ENCODE measurements around the gene PIGT.

Gene PIGT

DNA sequence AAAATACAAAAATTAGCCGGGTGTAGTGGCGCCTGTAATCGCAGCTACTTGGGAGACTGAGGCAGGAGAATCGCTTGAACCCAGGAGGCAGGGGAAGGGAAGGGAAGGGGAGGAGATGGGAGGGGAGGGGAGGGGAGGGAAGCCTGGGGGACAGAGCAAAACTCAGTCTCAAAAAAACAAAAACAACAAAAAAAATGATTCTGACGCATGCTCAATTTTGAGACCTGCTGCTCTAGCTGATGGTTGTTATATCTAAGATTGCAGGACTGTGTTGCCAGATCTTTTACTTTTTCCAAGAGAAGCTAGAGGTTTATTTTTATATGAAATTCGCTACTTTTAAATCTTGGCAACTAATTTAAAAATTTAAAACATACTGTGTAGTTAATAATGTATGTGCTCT is 51.2 kb downstream of the PIGT start:
- H3K79me1 ChIP-seq (ENCODE audit: low read length) = peaks cover 10% of the 10 kb centered on the region
- no peaks in the 10 kb centered on the region for H3K9me3 ChIP-seq (ENCODE audit: insufficient read depth, low read depth, low read length)
- H3K4me2 ChIP-seq (ENCODE audit: low read length) = no peak overlapping the region
- no peak overlapping the region for H3K4ac ChIP-seq (ENCODE audit: low read depth, low read length)
- H3K27ac ChIP-seq (ENCODE audit: low read depth, low read length) = no peak overlapping the region
- H4K12ac ChIP-seq (ENCODE audit: low read depth, low read length) = no peak overlapping the region
- no peak overlapping the region for H2BK12ac ChIP-seq (ENCODE audit: low read length)
- no peaks in the 10 kb centered on the region for H3K36me3 ChIP-seq (ENCODE audit: control insufficient read depth in 1 of 2, insufficient read depth in 2 of 2, low read length in 2 of 2)
- peaks cover 6% of the 10 kb centered on the region for H3K79me2 ChIP-seq (ENCODE audit: control insufficient read depth, insufficient read depth, low read length, poor library complexity)
- H4K91ac ChIP-seq (ENCODE audit: low read depth, low read length) = no peak overlapping the region
- no peak overlapping the region for H3K9ac ChIP-seq (ENCODE audit: low read length)
- H3K27me3 ChIP-seq (ENCODE audit: insufficient read depth, low read length) = no peaks in the 10 kb centered on the region
- WGBS (ENCODE audit: extremely low coverage, insufficient coverage, insufficient read length) = no CpG with 5 or more reads among the region's 6 CpGs
- H2AK5ac ChIP-seq (ENCODE audit: low read length) = no peak overlapping the region
- no peak overlapping the region for H3K18ac ChIP-seq (ENCODE audit: low read length)
- H4K8ac ChIP-seq (ENCODE audit: low read depth, low read length) = no peak overlapping the region
- no peak overlapping the region for H3K4me3 ChIP-seq (ENCODE audit: low read depth, low read length)
- peaks cover 6 to 11% of the 10 kb centered on the region in 2 experiments for H3K4me1 ChIP-seq (ENCODE audit: control insufficient read depth in 1 of 2, insufficient read depth in 2 of 2, low read length in 2 of 2)
- no peak overlapping the region for H2AFZ ChIP-seq (ENCODE audit: insufficient read depth, low read length, poor library complexity)
- H3K23ac ChIP-seq (ENCODE audit: low read length) = no peak overlapping the region
- H2BK120ac ChIP-seq (ENCODE audit: insufficient read depth, low read length, poor library complexity) = no peak overlapping the region
- H2BK5ac ChIP-seq (ENCODE audit: low read depth, low read length, poor library complexity) = no peak overlapping the region
- no peak for DNase-seq
- H3K14ac ChIP-seq (ENCODE audit: low read length) = no peak overlapping the region

GRCh38 chr20:45467861-45468260 is 51.9 kb downstream of the PIGT start:
- Histone ChIP-seq H3K14ac (ENCODE audit: low read length) (no peak overlapping the region), H3K27ac (ENCODE audit: low read depth, low read length) (no peak overlapping the region), H3K79me1 (ENCODE audit: low read length) (peaks cover 10% of the 10 kb centered on the region), H4K12ac (ENCODE audit: low read depth, low read length) (no peak overlapping the region), H3K79me2 (ENCODE audit: control insufficient read depth, insufficient read depth, low read length, poor library complexity) (peaks cover 6% of the 10 kb centered on the region), H3K9me3 (ENCODE audit: insufficient read depth, low read depth, low read length) (no peaks in the 10 kb centered on the region), H2AFZ (ENCODE audit: insufficient read depth, low read length, poor library complexity) (no peak overlapping the region), H4K8ac (ENCODE audit: low read depth, low read length) (no peak overlapping the region), H4K91ac (ENCODE audit: low read depth, low read length) (no peak overlapping the region), H2AK5ac (ENCODE audit: low read length) (no peak overlapping the region), H3K4me1 (ENCODE audit: control insufficient read depth in 1 of 2, insufficient read depth in 2 of 2, low read length in 2 of 2) (peaks cover 6 to 11% of the 10 kb centered on the region in 2 experiments), H3K27me3 (ENCODE audit: insufficient read depth, low read length) (no peaks in the 10 kb centered on the region), H2BK120ac (ENCODE audit: insufficient read depth, low read length, poor library complexity) (no peak overlapping the region), H3K4ac (ENCODE audit: low read depth, low read length) (no peak overlapping the region), H3K23ac (ENCODE audit: low read length) (no peak overlapping the region), H3K4me3 (ENCODE audit: low read depth, low read length) (no peak overlapping the region), H2BK5ac (ENCODE audit: low read depth, low read length, poor library complexity) (no peak overlapping the region), H3K9ac (ENCODE audit: low read length) (no peak overlapping the region), H3K18ac (ENCODE audit: low read length) (no peak overlapping the region), H2BK12ac (ENCODE audit: low read length) (no peak overlapping the region), H3K36me3 (ENCODE audit: control insufficient read depth in 1 of 2, insufficient read depth in 2 of 2, low read length in 2 of 2) (no peaks in the 10 kb centered on the region), H3K4me2 (ENCODE audit: low read length) (no peak overlapping the region)
- no peak for DNase-seq
- no CpG with 5 or more reads among the region's 3 CpGs for WGBS (ENCODE audit: extremely low coverage, insufficient coverage, insufficient read length)

DNA sequence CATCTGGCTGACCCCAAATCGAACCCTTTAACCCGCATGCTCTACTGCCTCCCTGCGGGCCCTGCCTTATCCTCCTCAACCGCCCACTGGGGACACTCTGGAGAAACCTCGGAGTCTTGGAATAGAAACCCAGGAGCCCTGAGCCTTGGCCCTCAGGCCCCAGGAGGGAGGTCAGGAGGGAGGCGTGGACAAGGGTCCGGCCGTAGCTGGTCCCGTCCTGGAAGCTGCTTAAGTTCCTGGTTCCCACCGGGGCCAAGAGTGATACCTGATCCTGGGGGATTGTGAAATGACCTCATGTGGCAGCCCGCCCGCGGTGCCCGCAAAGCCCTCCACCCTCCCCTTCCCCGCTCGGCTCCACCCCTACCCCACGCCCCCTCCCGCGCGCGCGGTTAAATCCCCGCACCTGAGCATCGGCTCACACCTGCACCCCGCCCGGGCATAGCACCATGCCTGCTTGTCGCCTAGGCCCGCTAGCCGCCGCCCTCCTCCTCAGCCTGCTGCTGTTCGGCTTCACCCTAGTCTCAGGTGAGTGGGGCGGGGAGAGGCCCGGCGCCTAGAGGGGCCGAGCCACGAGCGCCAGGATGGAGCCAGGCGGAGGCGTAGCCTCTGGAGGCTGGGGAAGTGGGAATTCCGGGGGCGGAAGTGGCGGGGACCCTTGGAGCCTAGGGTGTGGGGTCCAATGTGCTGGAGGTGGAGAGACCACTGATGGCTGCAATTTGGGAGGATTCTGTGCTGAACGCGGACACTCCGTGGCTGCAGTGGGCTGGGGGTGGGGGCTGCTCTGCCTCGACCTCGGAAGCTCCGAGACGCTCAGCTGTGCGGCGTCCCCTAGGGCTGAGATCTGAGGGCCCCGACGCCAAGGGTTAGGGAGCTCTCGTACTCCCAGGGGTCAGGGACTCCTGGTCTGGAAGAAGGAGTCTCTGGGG is 53.7 kb downstream of the PIGT start, which contains the start of gene WFDC2:
Gene WFDC2 (plus strand): TSS at position 418 of the 926 bp plus-strand sequence. CDS start 29 bp downstream, at position 447.
- Histone ChIP-seq H3K79me2 (ENCODE audit: control insufficient read depth, insufficient read depth, low read length, poor library complexity) (peaks cover 6% of the 10 kb centered on the region), H2AK5ac (ENCODE audit: low read length) (no peak within 1 kb of the TSS), H4K91ac (ENCODE audit: low read depth, low read length) (peak within 1 kb of the TSS; percentile 80), H3K4ac (ENCODE audit: low read depth, low read length) (peak within 1 kb of the TSS; percentile 53), H3K4me3 (ENCODE audit: low read depth, low read length) (peak within 1 kb of the TSS; percentile 77), H3K18ac (ENCODE audit: low read length) (peak within 1 kb of the TSS; percentile 74), H3K4me1 (ENCODE audit: control insufficient read depth in 1 of 2, insufficient read depth in 2 of 2, low read length in 2 of 2) (peaks cover 6 to 11% of the 10 kb centered on the region in 2 experiments), H3K4me2 (ENCODE audit: low read length) (peak within 1 kb of the TSS; percentile 97), H3K27me3 (ENCODE audit: insufficient read depth, low read length) (no peaks in the 10 kb centered on the region), H2BK12ac (ENCODE audit: low read length) (no peak within 1 kb of the TSS), H3K9me3 (ENCODE audit: insufficient read depth, low read depth, low read length) (no peaks in the 10 kb centered on the region), H3K36me3 (ENCODE audit: control insufficient read depth in 1 of 2, insufficient read depth in 2 of 2, low read length in 2 of 2) (no peaks in the 10 kb centered on the region), H2BK120ac (ENCODE audit: insufficient read depth, low read length, poor library complexity) (peak within 1 kb of the TSS; percentile 60), H4K12ac (ENCODE audit: low read depth, low read length) (peak within 1 kb of the TSS; percentile 82), H2BK5ac (ENCODE audit: low read depth, low read length, poor library complexity) (no peak within 1 kb of the TSS), H3K79me1 (ENCODE audit: low read length) (peaks cover 10% of the 10 kb centered on the region), H4K8ac (ENCODE audit: low read depth, low read length) (peak within 1 kb of the TSS; percentile 72), H3K23ac (ENCODE audit: low read length) (peak within 1 kb of the TSS; percentile 24), H3K9ac (ENCODE audit: low read length) (peak within 1 kb of the TSS; percentile 75), H3K27ac (ENCODE audit: low read depth, low read length) (no peak within 1 kb of the TSS), H3K14ac (ENCODE audit: low read length) (peak within 1 kb of the TSS; percentile 77), H2AFZ (ENCODE audit: insufficient read depth, low read length, poor library complexity) (peak within 1 kb of the TSS; percentile 91)
- WGBS (ENCODE audit: extremely low coverage, insufficient coverage, insufficient read length) = no CpG with 5 or more reads among the region's 54 CpGs
- DNase-seq = no peak

DNA sequence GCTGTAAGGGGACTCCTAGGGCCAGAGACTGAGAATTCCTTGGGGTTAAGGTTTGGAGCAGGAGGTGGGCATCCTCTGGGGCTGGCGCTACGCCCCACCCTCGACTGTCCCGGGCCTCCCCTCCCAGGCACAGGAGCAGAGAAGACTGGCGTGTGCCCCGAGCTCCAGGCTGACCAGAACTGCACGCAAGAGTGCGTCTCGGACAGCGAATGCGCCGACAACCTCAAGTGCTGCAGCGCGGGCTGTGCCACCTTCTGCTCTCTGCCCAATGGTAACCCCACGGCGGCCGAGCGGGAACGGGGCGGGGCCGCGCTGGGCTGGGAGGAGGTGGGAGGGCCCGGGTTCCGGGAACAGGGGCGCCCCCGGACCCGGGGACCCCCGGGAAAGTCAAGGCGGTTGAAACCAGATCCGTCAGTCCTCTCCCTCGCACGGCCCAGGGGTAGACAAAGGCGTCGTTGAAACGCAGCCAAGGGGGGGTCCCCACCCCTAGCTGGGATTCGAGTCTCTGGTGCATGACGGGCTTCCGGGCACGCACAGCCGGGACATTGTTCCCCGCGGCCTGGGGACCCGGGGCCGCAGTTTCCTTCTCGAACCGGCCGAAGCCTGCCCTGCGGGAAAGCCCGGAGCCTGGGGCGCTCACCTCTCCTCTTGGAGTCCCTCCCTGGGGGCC is 54.5 kb downstream of the PIGT start:
- Histone ChIP-seq H3K14ac (ENCODE audit: low read length) (peak overlapping the region; percentile 77), H3K79me1 (ENCODE audit: low read length) (peaks cover 10% of the 10 kb centered on the region), H3K4me3 (ENCODE audit: low read depth, low read length) (peak overlapping the region; percentile 77), H2BK120ac (ENCODE audit: insufficient read depth, low read length, poor library complexity) (peak overlapping the region; percentile 39), H3K36me3 (ENCODE audit: control insufficient read depth in 1 of 2, insufficient read depth in 2 of 2, low read length in 2 of 2) (no peaks in the 10 kb centered on the region), H3K79me2 (ENCODE audit: control insufficient read depth, insufficient read depth, low read length, poor library complexity) (peaks cover 6% of the 10 kb centered on the region), H4K8ac (ENCODE audit: low read depth, low read length) (peak overlapping the region; percentile 72), H2BK12ac (ENCODE audit: low read length) (no peak overlapping the region), H3K4me1 (ENCODE audit: control insufficient read depth in 1 of 2, insufficient read depth in 2 of 2, low read length in 2 of 2) (peaks cover 6 to 11% of the 10 kb centered on the region in 2 experiments), H3K18ac (ENCODE audit: low read length) (peak overlapping the region; percentile 74), H2AFZ (ENCODE audit: insufficient read depth, low read length, poor library complexity) (peak overlapping the region; percentile 91), H4K91ac (ENCODE audit: low read depth, low read length) (peak overlapping the region; percentile 80), H3K27ac (ENCODE audit: low read depth, low read length) (no peak overlapping the region), H3K23ac (ENCODE audit: low read length) (peak overlapping the region; percentile 24), H2BK5ac (ENCODE audit: low read depth, low read length, poor library complexity) (no peak overlapping the region), H3K9me3 (ENCODE audit: insufficient read depth, low read depth, low read length) (no peaks in the 10 kb centered on the region), H4K12ac (ENCODE audit: low read depth, low read length) (peak overlapping the region; percentile 74), H3K4ac (ENCODE audit: low read depth, low read length) (peak overlapping the region; percentile 34), H3K4me2 (ENCODE audit: low read length) (peak overlapping the region; percentile 97), H3K9ac (ENCODE audit: low read length) (peak overlapping the region; percentile 75), H3K27me3 (ENCODE audit: insufficient read depth, low read length) (no peaks in the 10 kb centered on the region), H2AK5ac (ENCODE audit: low read length) (no peak overlapping the region)
- no CpG with 5 or more reads among the region's 50 CpGs for WGBS (ENCODE audit: extremely low coverage, insufficient coverage, insufficient read length)
- DNase-seq = no peak
